ENCODE results near the gene SNCAIP. TPM values are rescaled to one million over a fixed set of nuclear protein-coding genes. Genes with fewer than 3 reads are reported as not detected.
A peak's percentile ranks its signal among the peaks of the same experiment; 100 is the strongest.

SNCAIP gene
- total RNA-seq, 1 experiment from 2014 or later, result 1.2 TPM

DNA sequence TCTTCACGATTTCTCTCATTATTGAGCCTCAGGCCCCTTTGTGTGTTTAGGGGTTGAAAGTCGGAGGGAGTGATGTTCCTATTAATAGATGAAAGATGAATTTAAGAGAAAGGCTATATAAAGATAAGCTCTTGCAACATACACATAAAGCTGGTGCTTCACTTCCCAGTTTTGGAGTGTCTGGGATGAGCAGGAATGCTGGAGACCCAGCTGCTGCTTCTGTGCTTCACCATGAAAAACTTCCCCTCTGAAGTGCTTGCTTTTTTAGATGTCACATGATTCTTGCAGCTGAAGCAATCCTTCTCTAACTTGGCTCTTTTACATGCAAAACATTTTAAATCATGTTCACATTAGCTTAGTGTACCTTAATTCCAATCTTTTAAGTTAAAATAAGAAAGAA lies 19.7 kb upstream of the SNCAIP start:
- CTCF ChIA-PET, result interaction anchor here (0.7 kb wide), 1 partner anchor 8 kb away, joined by 4 read pairs; no protein-coding TSS in a partner anchor
- Histone ChIP-seq H3K4me3 (ENCODE audit: low read depth, low read length) (no peak overlapping the region), H3K27me3 (replicated peaks; ENCODE audit: control insufficient read depth, insufficient read depth, low read length) (no peaks in the 10 kb centered on the region), H3K36me3 (ENCODE audit: control insufficient read depth, insufficient read depth, low read length) (no peaks in the 10 kb centered on the region), H3K4me1 (peaks cover 22% of the 10 kb centered on the region), H3K9me3 (peaks cover 5% of the 10 kb centered on the region; the same call in 1 of the 2 replicates)
- H3K36me3 Mint-ChIP-seq (ENCODE audit: insufficient read depth, unreplicated experiment), result no peaks in the 10 kb centered on the region
- peaks cover 14% of the 10 kb centered on the region for H3K4me1 Mint-ChIP-seq (ENCODE audit: low read depth, unreplicated experiment)
- TF ChIP-seq, protein P1, sequence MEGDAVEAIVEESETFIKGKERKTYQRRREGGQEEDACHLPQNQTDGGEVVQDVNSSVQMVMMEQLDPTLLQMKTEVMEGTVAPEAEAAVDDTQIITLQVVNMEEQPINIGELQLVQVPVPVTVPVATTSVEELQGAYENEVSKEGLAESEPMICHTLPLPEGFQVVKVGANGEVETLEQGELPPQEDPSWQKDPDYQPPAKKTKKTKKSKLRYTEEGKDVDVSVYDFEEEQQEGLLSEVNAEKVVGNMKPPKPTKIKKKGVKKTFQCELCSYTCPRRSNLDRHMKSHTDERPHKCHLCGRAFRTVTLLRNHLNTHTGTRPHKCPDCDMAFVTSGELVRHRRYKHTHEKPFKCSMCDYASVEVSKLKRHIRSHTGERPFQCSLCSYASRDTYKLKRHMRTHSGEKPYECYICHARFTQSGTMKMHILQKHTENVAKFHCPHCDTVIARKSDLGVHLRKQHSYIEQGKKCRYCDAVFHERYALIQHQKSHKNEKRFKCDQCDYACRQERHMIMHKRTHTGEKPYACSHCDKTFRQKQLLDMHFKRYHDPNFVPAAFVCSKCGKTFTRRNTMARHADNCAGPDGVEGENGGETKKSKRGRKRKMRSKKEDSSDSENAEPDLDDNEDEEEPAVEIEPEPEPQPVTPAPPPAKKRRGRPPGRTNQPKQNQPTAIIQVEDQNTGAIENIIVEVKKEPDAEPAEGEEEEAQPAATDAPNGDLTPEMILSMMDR (IDR thresholded peaks at IDR 0.05; ENCODE audit: insufficient read depth in 1 of 2, low read depth in 1 of 2, low read length in 1 of 2, severe bottlenecking in 1 of 2, unreplicated experiment in 1 of 2), result no peak
- no peak for DNase-seq
- H3K27me3 Mint-ChIP-seq (ENCODE audit: insufficient read depth, unreplicated experiment), result no peaks in the 10 kb centered on the region
- no peak overlapping the region for H3K4me3 Mint-ChIP-seq (ENCODE audit: unreplicated experiment)
- no peak overlapping the region for H3K27ac Mint-ChIP-seq (ENCODE audit: unreplicated experiment)
- intact Hi-C loops (cut with micrococcal nuclease; ENCODE audit: unreplicated experiment), result no loop called here
- BruUV-seq (replicated peaks), result no TSS peak
- H3K9me3 Mint-ChIP-seq (ENCODE audit: unreplicated experiment), result peaks cover 9% of the 10 kb centered on the region
- POLR2A ChIA-PET, result no interaction called here

DNA sequence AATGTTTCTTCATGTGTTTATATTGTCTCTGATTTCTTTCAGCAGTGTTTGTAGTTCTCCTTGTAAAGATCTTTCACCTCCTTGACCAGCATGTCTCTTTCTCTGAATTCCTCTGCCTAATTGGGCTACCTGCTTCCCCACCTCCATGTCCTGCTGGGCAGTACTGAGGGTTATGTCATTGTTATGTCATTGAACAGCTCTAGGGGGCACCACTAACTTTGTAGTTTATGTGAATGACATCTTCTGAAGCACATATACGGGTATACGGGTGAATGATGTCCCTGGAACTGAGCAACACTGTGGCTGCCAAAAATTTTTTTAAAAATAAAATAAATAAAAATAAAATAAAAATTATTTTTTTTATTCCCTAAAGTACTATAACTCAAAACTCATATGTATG lies 16.9 kb upstream of the SNCAIP start:
- H3K36me3 ChIP-seq (ENCODE audit: control insufficient read depth, insufficient read depth, low read length), result no peaks in the 10 kb centered on the region
- peaks cover 14% of the 10 kb centered on the region for H3K9me3 Mint-ChIP-seq (ENCODE audit: unreplicated experiment)
- H3K9me3 ChIP-seq, result peaks cover 5% of the 10 kb centered on the region; the same call in 1 of the 2 replicates
- POLR2A ChIA-PET, result no interaction called here
- no peaks in the 10 kb centered on the region for H3K27me3 ChIP-seq (replicated peaks; ENCODE audit: control insufficient read depth, insufficient read depth, low read length)
- H3K4me3 Mint-ChIP-seq (ENCODE audit: unreplicated experiment), result no peak overlapping the region
- H3K4me1 ChIP-seq, result peaks cover 22% of the 10 kb centered on the region
- H3K4me3 ChIP-seq (ENCODE audit: low read depth, low read length), result no peak overlapping the region
- TF ChIP-seq, protein P1 (IDR thresholded peaks at IDR 0.05; ENCODE audit: insufficient read depth in 1 of 2, low read depth in 1 of 2, low read length in 1 of 2, severe bottlenecking in 1 of 2, unreplicated experiment in 1 of 2), result peak in 1 of 2 experiments; percentile 23
- H3K27ac Mint-ChIP-seq (ENCODE audit: unreplicated experiment), result no peak overlapping the region
- H3K4me1 Mint-ChIP-seq (ENCODE audit: low read depth, unreplicated experiment), result peaks cover 17% of the 10 kb centered on the region
- H3K27me3 Mint-ChIP-seq (ENCODE audit: insufficient read depth, unreplicated experiment), result no peaks in the 10 kb centered on the region
- no peak for DNase-seq
- no TSS peak for BruUV-seq (replicated peaks)
- CTCF ChIA-PET, result no interaction called here
- H3K36me3 Mint-ChIP-seq (ENCODE audit: insufficient read depth, unreplicated experiment), result no peaks in the 10 kb centered on the region
- intact Hi-C loops (cut with micrococcal nuclease; ENCODE audit: unreplicated experiment), result no loop called here

DNA sequence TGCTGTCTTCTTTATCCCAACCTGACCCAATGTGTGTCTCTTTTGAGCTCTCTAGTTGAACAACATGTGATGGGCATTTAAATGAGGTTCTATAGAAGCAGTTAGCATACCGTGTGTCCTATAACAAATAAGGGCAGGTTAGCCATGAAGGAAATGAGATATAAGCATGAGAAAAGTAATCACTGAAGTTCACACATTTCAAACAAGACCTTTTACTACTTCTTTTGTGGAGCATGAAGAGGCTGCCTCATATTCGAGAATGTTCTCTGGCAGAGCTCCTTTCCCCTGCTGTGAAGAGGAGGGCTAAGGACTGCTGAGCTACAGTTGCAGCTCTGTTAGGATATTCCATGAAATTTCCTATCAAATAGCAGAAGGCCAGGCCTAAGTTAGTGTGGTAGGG lies 15.2 kb upstream of the SNCAIP start:
- H3K9me3 ChIP-seq, result peaks cover 5% of the 10 kb centered on the region; the same call in 1 of the 2 replicates
- H3K27me3 Mint-ChIP-seq (ENCODE audit: insufficient read depth, unreplicated experiment), result no peaks in the 10 kb centered on the region
- H3K27ac Mint-ChIP-seq (ENCODE audit: unreplicated experiment), result no peak overlapping the region
- ChIA-PET CTCF (no interaction called here), POLR2A (no interaction called here)
- peaks cover 19% of the 10 kb centered on the region for H3K9me3 Mint-ChIP-seq (ENCODE audit: unreplicated experiment)
- no peaks in the 10 kb centered on the region for H3K36me3 ChIP-seq (ENCODE audit: control insufficient read depth, insufficient read depth, low read length)
- TF ChIP-seq, protein P1 (IDR thresholded peaks at IDR 0.05; ENCODE audit: insufficient read depth in 1 of 2, low read depth in 1 of 2, low read length in 1 of 2, severe bottlenecking in 1 of 2, unreplicated experiment in 1 of 2), result no peak
- no peaks in the 10 kb centered on the region for H3K36me3 Mint-ChIP-seq (ENCODE audit: insufficient read depth, unreplicated experiment)
- H3K4me1 Mint-ChIP-seq (ENCODE audit: low read depth, unreplicated experiment), result peaks cover 21% of the 10 kb centered on the region
- no peak for DNase-seq
- H3K4me3 Mint-ChIP-seq (ENCODE audit: unreplicated experiment), result no peak overlapping the region
- no TSS peak for BruUV-seq (replicated peaks)
- intact Hi-C loops (cut with micrococcal nuclease; ENCODE audit: unreplicated experiment), result no loop called here
- H3K4me1 ChIP-seq, result peaks cover 19% of the 10 kb centered on the region
- H3K4me3 ChIP-seq (ENCODE audit: low read depth, low read length), result no peak overlapping the region
- no peaks in the 10 kb centered on the region for H3K27me3 ChIP-seq (replicated peaks; ENCODE audit: control insufficient read depth, insufficient read depth, low read length)

Data from Caco-2 (cell line).